CD4-positive, alpha-beta memory T cell (primary cell): ENCODE measurements around the gene ARSB. TPM values are rescaled to one million over a fixed set of nuclear protein-coding genes. Genes with fewer than 3 reads are reported as not detected.

ENCODE experiments used
- CTCF ChIA-PET: fragments of 350-600 bp; sonication (Branson Sonifier 250); formaldehyde crosslinking; loops from one replicate; lab custom pipeline; 2021; ENCODE audit warnings: inconsistent platforms; ENCODE audit not compliant: partially characterized antibody; lab: Charles Lee
- POLR2A ChIA-PET: fragments of 350-600 bp; sonication (Branson Sonifier 250); formaldehyde crosslinking; loops from one replicate; lab custom pipeline; 2021; ENCODE audit not compliant: partially characterized antibody; lab: Charles Lee
- DNase-seq, 5 donors: peaks; one replicate each; pipeline versions ENCODE4 v3.0.0 to v3.0.0-alpha.2; 2020 to 2022; ENCODE audit warnings: mixed read lengths in 1 of 5
- H3K27ac ChIP-seq: one replicate; pipeline ENCODE4 v1.7.0; 2013; ENCODE audit warnings: low read depth, low read length
- H3K27me3 ChIP-seq: 2 replicates; pipeline ENCODE4 v1.7.0; 2013; ENCODE audit warnings: mild to moderate bottlenecking, low read length, moderate library complexity; ENCODE audit not compliant: insufficient read depth
- H3K36me3 ChIP-seq: 2 replicates; pipeline ENCODE4 v1.7.0; 2013; ENCODE audit warnings: mild to moderate bottlenecking, low read length, moderate library complexity; ENCODE audit not compliant: insufficient read depth
- H3K4me1 ChIP-seq: 2 replicates; pipeline ENCODE4 v1.7.0; 2013; ENCODE audit warnings: mild to moderate bottlenecking, low read length, moderate library complexity; ENCODE audit not compliant: insufficient read depth
- H3K4me3 ChIP-seq, 2 donors: one replicate each; pipeline ENCODE4 v1.7.0; 2013; ENCODE audit warnings: low read length in 2 of 2, mild to moderate bottlenecking in 1 of 2
- H3K9me3 ChIP-seq, 2 donors: one replicate each; pipeline ENCODE4 v1.7.0; 2013; ENCODE audit warnings: low read length in 2 of 2, control low read depth in 1 of 2; ENCODE audit not compliant: control insufficient read depth in 1 of 2
- H3K27ac Mint-ChIP-seq, 7 donors: one replicate each; pipeline ENCODE4 v1.8.0; 2020 to 2021; ENCODE audit warnings: mixed read lengths in 7 of 7, mild to moderate bottlenecking in 6 of 7, inconsistent platforms in 3 of 7, moderate library complexity in 3 of 7
- H3K27me3 Mint-ChIP-seq, 2 donors: one replicate each; pipeline ENCODE4 v1.8.0; 2020 to 2021; ENCODE audit warnings: mixed read lengths in 2 of 2
- H3K36me3 Mint-ChIP-seq, 2 donors: one replicate each; pipeline ENCODE4 v1.8.0; 2020 to 2021; ENCODE audit warnings: mixed read lengths in 2 of 2, inconsistent platforms in 1 of 2, mild to moderate bottlenecking in 1 of 2
- H3K4me1 Mint-ChIP-seq, 4 donors: one replicate each; pipeline ENCODE4 v1.8.0; 2020 to 2021; ENCODE audit warnings: mixed read lengths in 4 of 4, mild to moderate bottlenecking in 1 of 4
- H3K4me3 Mint-ChIP-seq, 8 donors: one replicate each; pipeline ENCODE4 v1.8.0; 2020 to 2021; ENCODE audit warnings: mixed read lengths in 8 of 8, mild to moderate bottlenecking in 7 of 8, moderate library complexity in 6 of 8, inconsistent platforms in 3 of 8
- H3K9me3 Mint-ChIP-seq, 8 donors: one replicate each; pipeline ENCODE4 v1.8.0; 2020 to 2021; ENCODE audit warnings: mixed read lengths in 8 of 8, mild to moderate bottlenecking in 5 of 8, inconsistent platforms in 3 of 8, moderate library complexity in 1 of 8
- intact Hi-C: fragments of 100-400 bp; cut with micrococcal nuclease; formaldehyde crosslinking; loops from one replicate; pipeline ENCODE4 v1.15.1; 2023
- polyA plus RNA-seq, 2 donors: library from polyadenylated mRNA; unstranded; fragments of 300-500 nt; fragmentation: Illumina TruSeq; gene quantifications; one replicate each; pipeline ENCODE4 v1.2.3, GENCODE V29; 2021
- total RNA-seq, 2 experiments: library from RNA; stranded (reverse); gene quantifications; one replicate each; pipeline ENCODE4 v1.2.3, GENCODE V29; 2021

ARSB gene
- total and polyA plus RNA-seq, 4 experiments from 2014 or later, result 4.2 to 5.8 (median 4.9) TPM

- POLR2A ChIA-PET, result no interaction called here
These were observed 12.0 kb upstream of the ARSB start for GRCh38 chr5:78997090-78997489.

GRCh38 chr5:78995521-78996007, 10.5 kb upstream of the ARSB start:
- DNase-seq, result no peak
- ChIA-PET POLR2A (no interaction called here), CTCF (interaction anchor here (0.6 to 1.3 kb wide), 3 partner anchors 25 to 29 kb away, joined by 3 to 4 read pairs (median 4); no protein-coding TSS in a partner anchor)

More at GRCh38 chr5:78997090-78997489, 12.0 kb upstream of the ARSB start:
- Histone ChIP-seq H3K4me1 (peaks cover 7% of the 10 kb centered on the region), H3K4me3 (no peak overlapping the region), H3K27me3 (peaks cover 9% of the 10 kb centered on the region), H3K27ac (no peak overlapping the region), H3K36me3 (no peaks in the 10 kb centered on the region), H3K9me3 (no peaks in the 10 kb centered on the region)
- Mint-ChIP-seq H3K4me3 (no peak overlapping the region), H3K36me3 (peaks cover 0 to 3% of the 10 kb centered on the region in 2 donors), H3K4me1 (peaks cover 0 to 8% (median 5%) of the 10 kb centered on the region in 4 donors), H3K27ac (no peak overlapping the region), H3K9me3 (peaks cover 0 to 4% (median 1%) of the 10 kb centered on the region in 8 donors), H3K27me3 (peaks cover 1 to 13% of the 10 kb centered on the region in 2 donors)
- CTCF ChIA-PET, result no interaction called here
- no peak for DNase-seq
- intact Hi-C loops, result no loop called here

DNA sequence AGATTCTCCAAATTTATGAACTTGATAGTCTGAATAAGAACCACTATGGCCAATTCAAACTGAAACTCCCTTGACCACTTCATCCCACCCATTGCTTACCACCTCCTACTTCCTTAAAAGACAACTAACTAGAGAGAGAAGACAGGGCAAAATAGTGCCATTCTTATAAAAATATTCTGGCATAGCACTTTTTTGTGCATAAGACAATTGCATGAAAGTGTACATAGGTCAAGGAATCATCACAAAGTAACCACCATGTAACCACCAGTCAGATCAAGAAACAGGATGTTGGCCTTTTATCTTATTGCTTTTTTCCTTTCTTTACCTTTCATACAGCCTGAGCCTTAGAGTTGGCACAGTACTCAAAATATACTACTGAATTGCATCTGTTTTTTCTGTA, 8.1 kb upstream of the ARSB start:
- DNase-seq, result no peak
- Mint-ChIP-seq H3K4me1 (peaks cover 0 to 8% (median 5%) of the 10 kb centered on the region in 4 donors), H3K27ac (no peak overlapping the region), H3K27me3 (peaks cover 0 to 4% of the 10 kb centered on the region in 2 donors), H3K4me3 (no peak overlapping the region), H3K9me3 (peaks cover 0 to 4% (median 1%) of the 10 kb centered on the region in 8 donors), H3K36me3 (peaks cover 0 to 3% of the 10 kb centered on the region in 2 donors)
- ChIA-PET CTCF (no interaction called here), POLR2A (interaction anchor here (1.0 kb wide), 1 partner anchor 8 kb away, joined by 5 read pairs; the partner anchor contains the start of gene ARSB)
- no peaks in the 10 kb centered on the region for H3K9me3 ChIP-seq
- H3K27me3 ChIP-seq, result peaks cover 8% of the 10 kb centered on the region
- intact Hi-C loops, result no loop called here
- no peak overlapping the region for H3K4me3 ChIP-seq
- H3K27ac ChIP-seq, result no peak overlapping the region
- H3K4me1 ChIP-seq, result peaks cover 7% of the 10 kb centered on the region
- no peaks in the 10 kb centered on the region for H3K36me3 ChIP-seq

More at GRCh38 chr5:78995521-78996007, 10.5 kb upstream of the ARSB start:
- peaks cover 0 to 4% (median 1%) of the 10 kb centered on the region in 8 donors for H3K9me3 Mint-ChIP-seq
- H3K4me1 Mint-ChIP-seq, result peaks cover 0 to 8% (median 5%) of the 10 kb centered on the region in 4 donors
- peaks cover 0 to 3% of the 10 kb centered on the region in 2 donors for H3K36me3 Mint-ChIP-seq
- no peak overlapping the region for H3K4me3 Mint-ChIP-seq
- Histone ChIP-seq H3K36me3 (no peaks in the 10 kb centered on the region), H3K4me1 (peaks cover 7% of the 10 kb centered on the region), H3K27ac (no peak overlapping the region), H3K27me3 (peaks cover 9% of the 10 kb centered on the region), H3K4me3 (no peak overlapping the region), H3K9me3 (no peaks in the 10 kb centered on the region)
- peaks cover 0 to 7% of the 10 kb centered on the region in 2 donors for H3K27me3 Mint-ChIP-seq
- intact Hi-C loops, result no loop called here
- H3K27ac Mint-ChIP-seq, result no peak overlapping the region

DNA sequence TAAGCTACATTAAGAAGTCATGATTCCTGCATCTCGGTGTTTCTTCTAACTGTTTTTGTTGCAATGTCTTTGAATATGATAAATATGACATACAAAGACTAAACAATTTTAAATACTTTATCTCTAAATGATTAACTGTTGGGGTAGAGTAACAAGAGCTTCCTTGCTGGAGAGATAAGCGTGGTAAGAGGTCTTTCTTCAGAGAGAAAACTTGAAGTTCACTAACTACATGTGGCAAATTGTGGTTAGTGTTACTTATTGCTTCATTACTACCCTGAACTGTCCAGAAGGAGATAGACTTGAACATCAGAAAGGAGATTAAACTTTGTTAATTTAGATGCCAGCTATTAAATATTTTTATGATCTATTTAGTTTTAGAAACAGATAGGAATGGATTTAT, 7.0 kb upstream of the ARSB start:
- Histone ChIP-seq H3K9me3 (no peaks in the 10 kb centered on the region), H3K4me1 (peaks cover 7% of the 10 kb centered on the region), H3K36me3 (no peaks in the 10 kb centered on the region), H3K27me3 (peaks cover 2% of the 10 kb centered on the region), H3K4me3 (no peak overlapping the region), H3K27ac (no peak overlapping the region)
- Mint-ChIP-seq H3K4me3 (no peak overlapping the region), H3K9me3 (peaks cover 0 to 4% (median 1%) of the 10 kb centered on the region in 8 donors), H3K4me1 (peaks cover 0 to 8% (median 5%) of the 10 kb centered on the region in 4 donors), H3K36me3 (peaks cover 0 to 3% of the 10 kb centered on the region in 2 donors), H3K27ac (no peak overlapping the region), H3K27me3 (peaks cover 0 to 3% of the 10 kb centered on the region in 2 donors)
- intact Hi-C loops, result no loop called here
- DNase-seq, result no peak
- ChIA-PET CTCF (no interaction called here), POLR2A (no interaction called here)

DNA sequence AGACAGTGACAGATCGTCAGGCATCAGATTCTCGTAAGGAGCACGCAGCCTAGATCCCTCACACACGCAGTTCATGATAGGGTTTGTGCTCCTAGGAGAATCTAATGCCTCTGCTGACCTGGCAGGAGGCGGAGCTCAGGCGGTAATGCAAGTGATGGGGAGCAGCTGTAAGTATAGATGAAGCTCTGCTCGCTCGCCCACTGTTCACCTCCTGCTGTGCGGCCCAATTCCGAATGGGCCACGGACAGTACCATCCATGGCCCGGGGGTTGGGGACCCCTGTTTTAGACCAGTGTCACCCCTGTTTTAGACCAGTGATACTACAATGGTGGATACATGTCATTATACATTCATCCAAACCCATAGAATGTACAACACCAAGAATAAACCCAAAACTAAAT, 4.0 kb upstream of the ARSB start:
- Histone ChIP-seq H3K36me3 (no peaks in the 10 kb centered on the region), H3K9me3 (no peaks in the 10 kb centered on the region), H3K4me1 (peaks cover 17% of the 10 kb centered on the region), H3K27me3 (no peaks in the 10 kb centered on the region), H3K4me3 (no peak overlapping the region), H3K27ac (no peak overlapping the region)
- no peak overlapping the region for H3K27ac Mint-ChIP-seq
- H3K9me3 Mint-ChIP-seq, result no peaks in the 10 kb centered on the region
- no peak for DNase-seq
- POLR2A ChIA-PET, result no interaction called here
- intact Hi-C loops, result loop anchor here (5.0 to 10.0 kb wide), 3 partner anchors 523 to 1897 kb away; partner anchors contain the start of genes AP3B1 and HOMER1
- no peak overlapping the region for H3K4me3 Mint-ChIP-seq
- CTCF ChIA-PET, result interaction anchor here (0.7 to 1.0 kb wide), 2 partner anchors 32 to 36 kb away, joined by 3 read pairs; no protein-coding TSS in a partner anchor
- peaks cover 11 to 19% (median 14%) of the 10 kb centered on the region in 4 donors for H3K4me1 Mint-ChIP-seq
- peaks cover 0 to 9% of the 10 kb centered on the region in 2 donors for H3K36me3 Mint-ChIP-seq
- H3K27me3 Mint-ChIP-seq, result no peaks in the 10 kb centered on the region

DNA sequence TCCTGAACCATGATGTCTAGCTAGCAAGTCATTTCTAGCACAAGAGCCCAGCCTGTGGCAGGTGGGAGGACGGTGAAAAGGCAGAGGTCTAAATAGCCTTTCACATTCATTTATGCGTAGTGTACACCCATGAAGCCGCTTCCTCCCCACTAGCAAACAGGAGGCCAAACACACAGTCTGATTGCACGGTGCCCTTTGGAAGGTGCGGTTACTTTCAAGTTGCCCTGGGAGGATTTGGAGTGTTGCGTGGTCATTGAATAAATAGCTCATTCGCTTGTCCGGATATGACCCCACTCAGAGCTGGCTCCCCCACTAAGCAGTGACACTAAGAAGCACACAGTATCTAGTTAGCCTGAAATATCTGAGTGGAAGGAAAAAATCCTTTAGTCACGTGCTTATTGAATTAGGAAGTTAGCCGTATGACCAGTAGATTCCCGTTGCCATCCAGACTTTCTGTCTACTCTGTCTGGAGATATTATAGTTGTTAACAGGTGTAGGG, 664 bp upstream of the ARSB start:
- H3K4me1 Mint-ChIP-seq, result peaks cover 18 to 31% (median 23%) of the 10 kb centered on the region in 4 donors
- H3K36me3 Mint-ChIP-seq, result peaks cover 0 to 10% of the 10 kb centered on the region in 2 donors
- intact Hi-C loops, result loop anchor here (2.0 to 10.0 kb wide), 5 partner anchors 35 to 1893 kb away; partner anchors contain the start of genes AP3B1, HOMER1 and JMY
- peak overlapping the region; percentile 60 for H3K27ac ChIP-seq
- peak overlapping the region; percentile 87 to 98 (median 94) for H3K27ac Mint-ChIP-seq
- H3K9me3 Mint-ChIP-seq, result no peaks in the 10 kb centered on the region
- no peaks in the 10 kb centered on the region for H3K9me3 ChIP-seq
- no peaks in the 10 kb centered on the region for H3K36me3 ChIP-seq
- H3K4me3 Mint-ChIP-seq, result peak overlapping the region; percentile 80 to 97 (median 92)
- no peaks in the 10 kb centered on the region for H3K27me3 Mint-ChIP-seq
- H3K27me3 ChIP-seq, result no peaks in the 10 kb centered on the region
- ChIA-PET CTCF (interaction anchor here (1.2 to 4.1 kb wide), 5 partner anchors 14 to 529 kb away, joined by 3 to 25 read pairs (median 10); partner anchors contain the start of gene HOMER1), POLR2A (interaction anchor here (1.0 to 2.9 kb wide), 7 partner anchors 8 to 627 kb away, joined by 3 to 16 read pairs (median 5); partner anchors contain the start of gene JMY)
- H3K4me1 ChIP-seq, result peaks cover 17% of the 10 kb centered on the region
- peak overlapping the region; percentile 2 to 70 for H3K4me3 ChIP-seq
- peak in 4 of 5 donors; percentile 25 to 66 (median 36) for DNase-seq
